IMR-90 (cell line): Measurements from ENCODE around the gene ARRDC2. TPM values are rescaled to one million over a fixed set of nuclear protein-coding genes. Genes with fewer than 3 reads are reported as not detected.

Source experiments
- ATAC-seq: fragments of 200-7000 bp; cut with Tn5 transposase; 2 replicates; pipeline ENCODE4 v1.9.1; 2020; ENCODE audit warnings: low read depth, mild to moderate bottlenecking, moderate library complexity
- BruUV-seq: library from RNA; stranded (reverse); fragments of 400-500 nt; replicated peaks from 2 replicates; lab custom pipeline; 2021; lab: Mats Ljungman, UMichigan
- CTCF ChIA-PET: fragments of 300-600 bp; formaldehyde crosslinking; extraction: SDS; loops from one replicate; lab custom pipeline; 2021; ENCODE audit warnings: antibody characterized with exemption; lab: Yijun Ruan, JAX
- POLR2A ChIA-PET: fragments of 300-600 bp; sonication (Branson Sonifier 250); formaldehyde crosslinking; loops from one replicate; lab custom pipeline; 2022; ENCODE audit warnings: antibody characterized with exemption; ENCODE audit not compliant: unreplicated experiment; lab: Charles Lee
- DNase-seq: peaks from one replicate; pipeline ENCODE4 v3.0.0; 2013
- H2AFZ ChIP-seq: replicated peaks from 2 replicates; pipeline ENCODE3; 2013; ENCODE audit warnings: low read length, mild to moderate bottlenecking; ENCODE audit not compliant: poor library complexity
- H2AK5ac ChIP-seq: 2 replicates; pipeline ENCODE4 v1.6.1; 2013; ENCODE audit warnings: low read depth, low read length, inconsistent platforms
- H2AK9ac ChIP-seq: replicated peaks from 2 replicates; pipeline ENCODE3; 2013; ENCODE audit warnings: mild to moderate bottlenecking, low read depth, low read length, moderate library complexity; ENCODE audit not compliant: poor library complexity
- H2BK120ac ChIP-seq: 2 replicates; pipeline ENCODE4 v1.6.1; 2013; ENCODE audit warnings: low read depth, low read length, inconsistent platforms
- H2BK15ac ChIP-seq: 3 replicates; pipeline ENCODE4 v1.6.1; 2013; ENCODE audit warnings: low read depth, low read length, inconsistent platforms
- H2BK20ac ChIP-seq: 2 replicates; pipeline ENCODE4 v1.6.1; 2013; ENCODE audit warnings: low read depth, mild to moderate bottlenecking, inconsistent platforms, low read length, moderate library complexity
- H2BK5ac ChIP-seq: 2 replicates; pipeline ENCODE4 v1.6.1; 2013; ENCODE audit warnings: mild to moderate bottlenecking, low read depth, low read length, inconsistent platforms; ENCODE audit not compliant: poor library complexity, severe bottlenecking
- H3K14ac ChIP-seq: replicated peaks from 2 replicates; pipeline ENCODE4 v1.6.1; 2013; ENCODE audit warnings: low read depth, low read length, inconsistent platforms
- H3K18ac ChIP-seq: 2 replicates; pipeline ENCODE4 v1.6.1; 2013; ENCODE audit warnings: low read depth, low read length, control low read depth
- H3K23ac ChIP-seq: 2 replicates; pipeline ENCODE4 v1.6.1; 2013; ENCODE audit warnings: low read depth, low read length, inconsistent platforms
- H3K27ac ChIP-seq: 2 replicates; pipeline ENCODE4 v1.5.1; 2013; ENCODE audit warnings: mild to moderate bottlenecking, control low read depth, low read length; ENCODE audit not compliant: insufficient read depth
- H3K27me3 ChIP-seq: 2 replicates; pipeline ENCODE4 v1.6.1; 2013; ENCODE audit warnings: low read length; ENCODE audit not compliant: control insufficient read depth, insufficient read depth
- H3K36me3 ChIP-seq: 2 replicates; pipeline ENCODE4 v1.6.1; 2013; ENCODE audit warnings: low read length, mixed read lengths; ENCODE audit not compliant: control insufficient read depth, insufficient read depth
- H3K4ac ChIP-seq: 2 replicates; pipeline ENCODE4 v1.6.1; 2013; ENCODE audit warnings: low read depth, low read length, inconsistent platforms
- H3K4me1 ChIP-seq: 2 replicates; pipeline ENCODE4 v1.6.1; 2013; ENCODE audit warnings: low read length, mixed read lengths; ENCODE audit not compliant: control insufficient read depth, insufficient read depth
- H3K4me2 ChIP-seq: 2 replicates; pipeline ENCODE4 v1.6.1; 2013; ENCODE audit warnings: low read depth, mild to moderate bottlenecking, control low read depth, low read length, moderate library complexity
- H3K4me3 ChIP-seq: 2 replicates; pipeline ENCODE4 v1.5.1; 2013; ENCODE audit warnings: low read depth, mild to moderate bottlenecking, control low read depth, low read length, moderate library complexity; ENCODE audit not compliant: insufficient read depth
- H3K56ac ChIP-seq: 2 replicates; pipeline ENCODE4 v1.6.1; 2013; ENCODE audit warnings: low read length, inconsistent platforms; ENCODE audit not compliant: insufficient read depth; ENCODE audit errors: extremely low read depth
- H3K79me1 ChIP-seq, 2 experiments: 2 replicates each; pipeline ENCODE4 v1.6.1; 2013; ENCODE audit warnings: low read length in 2 of 2, inconsistent platforms in 1 of 2, low read depth in 1 of 2
- H3K9ac ChIP-seq: 2 replicates; pipeline ENCODE4 v1.6.1; 2013; ENCODE audit warnings: low read depth, low read length, control low read depth
- H3K9me1 ChIP-seq: 2 replicates; pipeline ENCODE4 v1.6.1; 2013; ENCODE audit warnings: low read length, inconsistent platforms; ENCODE audit not compliant: insufficient read depth
- H3K9me3 ChIP-seq: 2 replicates; pipeline ENCODE4 v1.6.1; 2013; ENCODE audit warnings: low read length; ENCODE audit not compliant: control insufficient read depth, insufficient read depth
- H4K20me1 ChIP-seq: 2 replicates; pipeline ENCODE4 v1.6.1; 2013; ENCODE audit warnings: low read length, inconsistent platforms; ENCODE audit not compliant: insufficient read depth
- H4K5ac ChIP-seq: 2 replicates; pipeline ENCODE4 v1.6.1; 2013; ENCODE audit warnings: mild to moderate bottlenecking, low read depth, low read length, control low read depth
- H4K8ac ChIP-seq, 2 experiments: 2 replicates each; pipeline ENCODE4 v1.6.1; 2013; ENCODE audit warnings: low read depth in 2 of 2, low read length in 2 of 2, control low read depth in 1 of 2, inconsistent platforms in 1 of 2
- H4K91ac ChIP-seq: 2 replicates; pipeline ENCODE4 v1.6.1; 2013; ENCODE audit warnings: low read depth, low read length, inconsistent platforms; ENCODE audit not compliant: insufficient read depth
- BHLHE40 ChIP-seq: fragments of 150-350 bp; IDR thresholded peaks from 2 replicates; pipeline ENCODE4 v1.6.1; 2016; ENCODE audit warnings: mild to moderate bottlenecking, low read depth, low read length
- CEBPB ChIP-seq: IDR thresholded peaks from 2 replicates; pipeline ENCODE4 v1.6.1; 2012; ENCODE audit warnings: low read depth, low read length, improper control_type of control experiment
- NFE2L2 ChIP-seq: fragments of 150-350 bp; IDR thresholded peaks from 2 replicates; pipeline ENCODE4 v1.6.1; 2016; ENCODE audit warnings: low read depth, mild to moderate bottlenecking, low read length
- POLR2A ChIP-seq: IDR thresholded peaks from 2 replicates; pipeline ENCODE4 v1.6.1; 2012; ENCODE audit warnings: mild to moderate bottlenecking, low read depth, low read length
- RAD21 ChIP-seq: IDR thresholded peaks from 2 replicates; pipeline ENCODE4 v1.6.1; 2012; ENCODE audit warnings: low read length, improper control_type of control experiment
- RFX5 ChIP-seq: IDR thresholded peaks from 2 replicates; pipeline ENCODE4 v1.8.0; 2012; ENCODE audit warnings: low read depth, mild to moderate bottlenecking, low read length, moderate library complexity
- SMC3 ChIP-seq: fragments of 150-350 bp; IDR thresholded peaks from 2 replicates; pipeline ENCODE4 v1.6.1; 2016; ENCODE audit warnings: low read depth, mild to moderate bottlenecking, antibody characterized with exemption, low read length, moderate library complexity
- WGBS, 2 experiments: methylation state at CpG; one replicate each; pipeline versions ENCODE4 v1.1.5 to v1.1.7; 2013; ENCODE audit warnings: missing lambda C conversion rate in 2 of 2; ENCODE audit not compliant: insufficient read length in 1 of 2; ENCODE audit errors: extremely low coverage in 2 of 2; 5-methylcytosine and 5-hydroxymethylcytosine counted together
- dilution Hi-C: fragments of 300-500 bp; cut with HindIII; formaldehyde crosslinking; loops from one replicate; pipeline ENCODE4 v1.14.3; 2018; ENCODE audit warnings: low sequenced_read_pairs; ENCODE audit not compliant: unreplicated experiment
- in situ Hi-C: fragments of 300-500 bp; cut with MboI; formaldehyde crosslinking; loops from 3 replicates; pipeline ENCODE4 v1.14.3; 2019; ENCODE audit warnings: low sequenced_read_pairs, inconsistent platforms, mixed read lengths
- intact Hi-C: fragments of 100-400 bp; cut with micrococcal nuclease; formaldehyde crosslinking; loops from 2 replicates; pipeline ENCODE4 v1.10.0; 2022
- polyA plus RNA-seq, 3 experiments: library from polyadenylated mRNA; depleted of rRNA; stranded (reverse); fragments of >200 nt; gene quantifications; 2 replicates each; pipeline ENCODE4 v1.2.3, GENCODE V29; 2012; ENCODE audit warnings: low replicate concordance in 1 of 3
- total RNA-seq: library from RNA; depleted of rRNA; stranded (reverse); fragments of >200 nt; gene quantifications from 2 replicates; pipeline ENCODE4 v1.2.3, GENCODE V29; 2012
- TF ChIP-seq, protein P1 (sequence below): fragments of 150-350 bp; IDR thresholded peaks from 2 replicates; pipeline ENCODE4 v1.6.1; 2017; ENCODE audit warnings: mild to moderate bottlenecking, antibody characterized with exemption, low read length, low read depth

Gene ARRDC2
- total and polyA plus RNA-seq, 2 of the 4 experiments (the other 2 are of a cell fraction) = 1.4 to 4.9 TPM

DNA sequence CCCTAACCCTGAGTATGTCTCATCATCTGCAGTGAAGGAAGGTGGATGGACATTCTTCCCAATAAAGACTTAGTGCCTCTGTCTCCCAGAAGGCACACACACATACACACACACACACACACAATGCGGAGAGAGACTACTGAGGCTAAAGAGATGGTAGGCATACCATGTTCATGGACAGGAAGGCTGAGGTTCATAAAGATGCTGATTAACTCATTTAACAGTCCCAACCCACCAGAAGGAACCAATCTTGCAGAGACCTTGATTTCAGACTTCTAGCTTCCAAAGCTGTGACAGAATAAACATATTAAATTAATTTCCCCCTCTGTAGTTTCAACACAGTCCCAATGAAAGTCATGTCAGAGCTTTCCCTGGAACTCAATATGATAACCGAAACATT, 33.1 kb downstream of the ARRDC2 start:
- H2BK5ac ChIP-seq = no peak overlapping the region
- no peak overlapping the region for H4K5ac ChIP-seq
- ATAC-seq (no peak), DNase-seq (no peak)
- no peak overlapping the region for H2AFZ ChIP-seq
- intact Hi-C loops (no loop called here), in situ Hi-C loops (no loop called here), dilution Hi-C loops (no loop called here)
- peaks cover 5% of the 10 kb centered on the region; the same call in 1 of the 2 replicates for H3K27me3 ChIP-seq
- no peak overlapping the region for H2BK20ac ChIP-seq
- H3K4me2 ChIP-seq = no peak overlapping the region
- H3K18ac ChIP-seq = no peak overlapping the region
- no peak for TF ChIP-seq POLR2A
- TF ChIP-seq RFX5 = no peak
- no peak for TF ChIP-seq CEBPB
- TF ChIP-seq SMC3 = no peak
- no peak for TF ChIP-seq NFE2L2
- TF ChIP-seq, protein P1, sequence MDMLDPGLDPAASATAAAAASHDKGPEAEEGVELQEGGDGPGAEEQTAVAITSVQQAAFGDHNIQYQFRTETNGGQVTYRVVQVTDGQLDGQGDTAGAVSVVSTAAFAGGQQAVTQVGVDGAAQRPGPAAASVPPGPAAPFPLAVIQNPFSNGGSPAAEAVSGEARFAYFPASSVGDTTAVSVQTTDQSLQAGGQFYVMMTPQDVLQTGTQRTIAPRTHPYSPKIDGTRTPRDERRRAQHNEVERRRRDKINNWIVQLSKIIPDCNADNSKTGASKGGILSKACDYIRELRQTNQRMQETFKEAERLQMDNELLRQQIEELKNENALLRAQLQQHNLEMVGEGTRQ = no peak
- TF ChIP-seq RAD21 = no peak
- TF ChIP-seq BHLHE40 = no peak
- BruUV-seq = no TSS peak
- no peak overlapping the region for H3K23ac ChIP-seq
- ChIA-PET CTCF (no interaction called here), POLR2A (no interaction called here)
- no peak overlapping the region for H4K91ac ChIP-seq
- no peaks in the 10 kb centered on the region for H3K36me3 ChIP-seq
- peaks cover 9% of the 10 kb centered on the region for H3K9me1 ChIP-seq
- H3K9ac ChIP-seq = no peak overlapping the region
- H3K4ac ChIP-seq = no peak overlapping the region
- H2AK9ac ChIP-seq = no peak overlapping the region
- peaks cover 10% of the 10 kb centered on the region for H3K9me3 ChIP-seq
- no peak overlapping the region for H2AK5ac ChIP-seq
- no peak overlapping the region for H3K27ac ChIP-seq
- WGBS, 2 experiments = no CpG with 5 or more reads among the region's 2 CpGs
- no peak overlapping the region for H4K8ac ChIP-seq
- H3K4me1 ChIP-seq = peaks cover 5% of the 10 kb centered on the region
- H3K56ac ChIP-seq = no peak overlapping the region
- no peaks in the 10 kb centered on the region for H3K79me1 ChIP-seq
- no peak overlapping the region for H2BK15ac ChIP-seq
- no peak overlapping the region for H2BK120ac ChIP-seq
- H3K14ac ChIP-seq = no peak overlapping the region
- no peaks in the 10 kb centered on the region for H4K20me1 ChIP-seq
- H3K4me3 ChIP-seq = no peak overlapping the region
